SK-N-MC (cell line): Measurements from ENCODE around the gene TUFM.
"Not testable (repeated sequence)": the region's sequence is repeated elsewhere in the genome, so short reads cannot be mapped to it uniquely, and the experiment has no call there.

Source experiments
- DNase-seq: peaks from one replicate; pipeline ENCODE4 v3.0.0-alpha.2; 2011; ENCODE audit warnings: low read depth, low spot score
- H3K27ac ChIP-seq: fragments of 200-600 bp; sonication (generic); 2 replicates; pipeline ENCODE4 v1.5.1; 2016; ENCODE audit warnings: mixed run types
- H3K36me3 ChIP-seq: fragments of 200-600 bp; sonication (generic); 2 replicates; pipeline ENCODE4 v1.6.1; 2017; ENCODE audit warnings: antibody characterized with exemption, low read length, mixed read lengths; ENCODE audit not compliant: insufficient read depth
- H3K4me3 ChIP-seq: fragments of 200-600 bp; sonication (generic); 2 replicates; pipeline ENCODE4 v1.5.1; 2016
- H3K9ac ChIP-seq: fragments of 200-600 bp; sonication (generic); 2 replicates; pipeline ENCODE4 v1.8.0; 2017; ENCODE audit warnings: mixed run types, mixed read lengths; ENCODE audit not compliant: insufficient read length
- H3K9me3 ChIP-seq: fragments of 200-600 bp; sonication (generic); 2 replicates; pipeline ENCODE4 v1.6.1; 2017; ENCODE audit warnings: low read depth, mild to moderate bottlenecking, antibody characterized with exemption, low read length, moderate library complexity, mixed read lengths
- EZH2 ChIP-seq: fragments of 200-600 bp; sonication (generic); IDR thresholded peaks from one replicate; pipeline ENCODE4 v1.6.1; 2017; ENCODE audit warnings: antibody characterized with exemption
- FOXP2 ChIP-seq: optimal IDR thresholded peaks from 2 replicates; pipeline ENCODE3; 2011; ENCODE audit warnings: mild to moderate bottlenecking, moderate library complexity; ENCODE audit not compliant: insufficient read depth; ENCODE audit errors: extremely low read length, control extremely low read depth
- POLR2AphosphoS5 ChIP-seq: IDR thresholded peaks from 2 replicates; pipeline ENCODE4 v1.6.1; 2012; ENCODE audit warnings: mild to moderate bottlenecking, low read depth, low read length, borderline replicate concordance

The TUFM gene

GRCh38 chr16:28876973-28877654 is 31.0 kb upstream of the TUFM start:
- H3K9ac ChIP-seq: no peak overlapping the region

GRCh38 chr16:28876019-28876659 is 30.0 kb upstream of the TUFM start:
- no peak for TF ChIP-seq FOXP2
- DNase-seq: no peak
- Histone ChIP-seq H3K36me3 (peaks cover 6% of the 10 kb centered on the region), H3K9ac (no peak overlapping the region), H3K9me3 (no peaks in the 10 kb centered on the region), H3K27ac (peak overlapping the region; percentile 25), H3K4me3 (no peak overlapping the region)

More at GRCh38 chr16:28876973-28877654, 31.0 kb upstream of the TUFM start:
- Histone ChIP-seq H3K9me3 (no peaks in the 10 kb centered on the region), H3K36me3 (peaks cover 6% of the 10 kb centered on the region), H3K4me3 (no peak overlapping the region), H3K27ac (0 out of 2 replicates have a peak overlapping the region, but pooled peaks have one; percentile 19)
- DNase-seq: no peak
- TF ChIP-seq POLR2AphosphoS5: peak; percentile 11; the same call in 1 of the 2 replicates
- TF ChIP-seq EZH2: no peak

GRCh38 chr16:28875134-28876018 is 29.2 kb upstream of the TUFM start:
- Histone ChIP-seq H3K9me3 (no peaks in the 10 kb centered on the region), H3K4me3 (no peak overlapping the region), H3K27ac (peak overlapping the region; percentile 25; the same call in 1 of the 2 replicates), H3K36me3 (peaks cover 6% of the 10 kb centered on the region), H3K9ac (no peak overlapping the region)
- no peak for DNase-seq
- TF ChIP-seq POLR2AphosphoS5 (no peak), EZH2 (no peak), FOXP2 (no peak)

GRCh38 chr16:28874406-28874805 is 28.3 kb upstream of the TUFM start:
- no peak for TF ChIP-seq EZH2
- no peak for TF ChIP-seq POLR2AphosphoS5
- no peak for TF ChIP-seq FOXP2
- no peaks in the 10 kb centered on the region for H3K9me3 ChIP-seq
- no peak overlapping the region for H3K4me3 ChIP-seq
- H3K27ac ChIP-seq: no peak overlapping the region
- no peak overlapping the region for H3K9ac ChIP-seq
- H3K36me3 ChIP-seq: peaks cover 15% of the 10 kb centered on the region
- DNase-seq: no peak

- no peak for DNase-seq
- Histone ChIP-seq H3K9me3 (no peaks in the 10 kb centered on the region), H3K9ac (no peak overlapping the region), H3K4me3 (no peak overlapping the region), H3K27ac (no peak overlapping the region), H3K36me3 (peaks cover 23% of the 10 kb centered on the region)
- TF ChIP-seq EZH2: no peak
- TF ChIP-seq POLR2AphosphoS5: no peak
- no peak for TF ChIP-seq FOXP2
These were observed 27.5 kb upstream of the TUFM start for GRCh38 chr16:28873543-28874201.

GRCh38 chr16:28872952-28873351 is 26.8 kb upstream of the TUFM start:
- H3K36me3 ChIP-seq: peaks cover 23% of the 10 kb centered on the region

GRCh38 chr16:28869201-28869600 is 23.1 kb upstream of the TUFM start:
- no peak overlapping the region for H3K27ac ChIP-seq
- no peak overlapping the region for H3K4me3 ChIP-seq
- H3K9me3 ChIP-seq: no peaks in the 10 kb centered on the region
- peaks cover 33% of the 10 kb centered on the region for H3K36me3 ChIP-seq
- DNase-seq: no peak
- TF ChIP-seq FOXP2: no peak
- H3K9ac ChIP-seq: no peak overlapping the region

More at GRCh38 chr16:28872952-28873351, 26.8 kb upstream of the TUFM start:
- no peaks in the 10 kb centered on the region for H3K9me3 ChIP-seq
- no peak for TF ChIP-seq POLR2AphosphoS5
- no peak for TF ChIP-seq EZH2
- TF ChIP-seq FOXP2: no peak
- H3K4me3 ChIP-seq: no peak overlapping the region
- no peak for DNase-seq
- H3K9ac ChIP-seq: no peak overlapping the region
- no peak overlapping the region for H3K27ac ChIP-seq

GRCh38 chr16:28867646-28868045 is 21.5 kb upstream of the TUFM start:
- H3K9me3 ChIP-seq, H3K27ac ChIP-seq, H3K4me3 ChIP-seq, H3K9ac ChIP-seq, DNase-seq: not testable (repeated sequence)
- H3K36me3 ChIP-seq: peaks cover 27% of the 10 kb centered on the region
